Activated T-helper 1 cell treated with anti-CD3 and anti-CD28 coated beads, Interleukin-12 subunit alpha, Interleukin-12 subunit beta, Interleukin-2, Interleukin-4 antibody, amounts not matched to agents 30 ng/mL and 10 ng/mL and 1 ng/mL, durations not matched to agents 14 hours and 24 hours and 36 hours (primary cell): ENCODE data around the gene EOGT. TPM values are rescaled to one million over a fixed set of nuclear protein-coding genes. Genes with fewer than 3 reads are reported as not detected.

Experiments
- DNase-seq: peaks from one replicate; pipeline ENCODE4 v3.0.0; 2021; ENCODE audit warnings: low spot score
- H3K27ac Mint-ChIP-seq: one replicate; pipeline ENCODE4 v1.8.0; 2021; ENCODE audit warnings: mild to moderate bottlenecking, mixed read lengths
- H3K27me3 Mint-ChIP-seq: one replicate; pipeline ENCODE4 v1.8.0; 2022; ENCODE audit warnings: mild to moderate bottlenecking, moderate library complexity, mixed read lengths; ENCODE audit not compliant: insufficient read depth
- H3K36me3 Mint-ChIP-seq: one replicate; pipeline ENCODE4 v1.8.0; 2021; ENCODE audit warnings: low read depth, mixed read lengths
- H3K4me1 Mint-ChIP-seq: one replicate; pipeline ENCODE4 v1.8.0; 2021; ENCODE audit warnings: low read depth, mixed read lengths
- H3K4me3 Mint-ChIP-seq: one replicate; pipeline ENCODE4 v1.8.0; 2021; ENCODE audit warnings: mild to moderate bottlenecking, moderate library complexity, mixed read lengths
- H3K9me3 Mint-ChIP-seq: one replicate; pipeline ENCODE4 v1.8.0; 2021; ENCODE audit warnings: mixed read lengths
- intact Hi-C: fragments of 100-400 bp; cut with micrococcal nuclease; formaldehyde crosslinking; loops from one replicate; pipeline ENCODE4 v1.15.1; 2024
- total RNA-seq: library from RNA; stranded (reverse); gene quantifications from 2 replicates; pipeline ENCODE4 v1.2.3, GENCODE V29; 2022

The EOGT gene
- total RNA-seq, 1 donor from 2014 or later = 12.5 TPM

GRCh38 chr3:69005071-69005790, 8.3 kb downstream of the EOGT start:
- Mint-ChIP-seq H3K4me1 (no peaks in the 10 kb centered on the region), H3K36me3 (peaks cover 16% of the 10 kb centered on the region), H3K27me3 (no peaks in the 10 kb centered on the region), H3K4me3 (no peak overlapping the region), H3K9me3 (no peaks in the 10 kb centered on the region), H3K27ac (no peak overlapping the region)
- intact Hi-C loops = no loop called here
- no peak for DNase-seq

DNA sequence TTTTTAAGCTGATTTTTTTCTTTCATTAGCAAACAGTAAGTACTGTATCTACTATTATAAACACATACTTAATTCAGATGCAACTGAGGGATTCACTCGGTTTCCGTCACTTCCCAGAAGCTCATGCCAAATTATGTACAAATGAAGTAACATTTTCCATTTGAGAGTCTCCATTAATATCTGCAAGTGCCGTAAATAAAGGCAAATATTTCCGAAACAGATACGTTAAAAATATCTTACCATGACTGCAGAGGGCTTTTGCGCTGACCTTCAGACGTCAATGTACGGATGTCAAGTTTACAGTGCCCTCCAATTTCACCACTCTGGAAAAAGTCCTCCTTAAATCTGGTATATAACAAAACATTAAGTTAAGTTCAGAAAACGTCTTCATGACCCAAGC, 9.3 kb downstream of the EOGT start:
- Mint-ChIP-seq H3K4me1 (no peaks in the 10 kb centered on the region), H3K9me3 (no peaks in the 10 kb centered on the region), H3K4me3 (no peak overlapping the region), H3K27me3 (no peaks in the 10 kb centered on the region), H3K27ac (no peak overlapping the region), H3K36me3 (peaks cover 16% of the 10 kb centered on the region)
- intact Hi-C loops = no loop called here
- no peak for DNase-seq

DNA sequence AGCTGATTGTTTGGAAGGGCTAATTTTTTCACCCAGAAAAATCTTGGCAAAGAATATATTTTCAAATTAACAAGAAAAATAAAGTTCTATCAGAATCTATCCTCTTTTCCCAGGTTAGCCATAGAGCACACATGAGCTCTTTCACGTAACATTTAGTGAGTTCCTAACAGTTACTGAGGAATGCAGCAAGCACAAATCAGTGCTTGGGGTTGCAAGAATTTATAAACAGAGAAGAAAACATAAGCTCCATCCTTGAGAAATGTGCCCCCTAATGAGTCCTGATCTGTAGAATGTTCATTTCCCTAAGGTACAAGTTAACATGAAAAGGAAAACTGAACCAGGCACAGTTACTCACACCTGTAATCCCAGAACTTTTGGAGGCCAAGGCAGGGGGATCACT, 13.9 kb downstream of the EOGT start:
- no peaks in the 10 kb centered on the region for H3K27me3 Mint-ChIP-seq
- H3K4me3 Mint-ChIP-seq = no peak overlapping the region
- no peaks in the 10 kb centered on the region for H3K9me3 Mint-ChIP-seq
- intact Hi-C loops = no loop called here
- no peak for DNase-seq
- no peak overlapping the region for H3K27ac Mint-ChIP-seq
- peaks cover 22% of the 10 kb centered on the region for H3K36me3 Mint-ChIP-seq
- H3K4me1 Mint-ChIP-seq = peaks cover 3% of the 10 kb centered on the region

- H3K9me3 Mint-ChIP-seq = no peaks in the 10 kb centered on the region
- H3K27me3 Mint-ChIP-seq = no peaks in the 10 kb centered on the region
- no peak for DNase-seq
- H3K4me1 Mint-ChIP-seq = peaks cover 3% of the 10 kb centered on the region
- no peak overlapping the region for H3K4me3 Mint-ChIP-seq
- no peak overlapping the region for H3K27ac Mint-ChIP-seq
- peaks cover 22% of the 10 kb centered on the region for H3K36me3 Mint-ChIP-seq
- intact Hi-C loops = no loop called here
Measured at GRCh38 chr3:68999158-68999557, 14.3 kb downstream of the EOGT start.

DNA sequence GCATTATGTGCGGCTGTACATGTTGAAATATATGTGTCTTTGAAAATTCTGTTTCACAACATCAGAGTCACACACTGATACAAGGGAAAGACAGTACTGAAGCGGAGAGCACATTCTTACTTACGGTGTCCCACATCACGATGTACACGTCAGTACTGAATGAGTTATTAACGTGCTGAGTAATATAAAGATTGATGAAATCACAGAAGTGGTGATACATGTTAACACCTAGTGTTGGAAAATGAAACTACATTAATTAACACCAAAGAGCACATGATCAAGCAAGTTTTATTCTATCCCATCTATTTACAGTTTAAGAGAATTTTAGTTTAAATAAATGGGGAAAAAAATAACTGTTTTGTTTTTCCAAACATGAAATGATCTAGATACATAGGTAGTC, 15.6 kb downstream of the EOGT start:
- Mint-ChIP-seq H3K9me3 (peaks cover 5% of the 10 kb centered on the region), H3K4me1 (peaks cover 3% of the 10 kb centered on the region), H3K4me3 (no peak overlapping the region), H3K27me3 (no peaks in the 10 kb centered on the region), H3K36me3 (peaks cover 30% of the 10 kb centered on the region), H3K27ac (no peak overlapping the region)
- intact Hi-C loops = no loop called here
- no peak for DNase-seq

GRCh38 chr3:68996356-68996995, 17.0 kb downstream of the EOGT start:
- Mint-ChIP-seq H3K4me1 (peaks cover 3% of the 10 kb centered on the region), H3K27me3 (no peaks in the 10 kb centered on the region), H3K27ac (no peak overlapping the region), H3K4me3 (no peak overlapping the region), H3K36me3 (peaks cover 36% of the 10 kb centered on the region), H3K9me3 (peaks cover 5% of the 10 kb centered on the region)
- intact Hi-C loops = no loop called here
- no peak for DNase-seq

DNA sequence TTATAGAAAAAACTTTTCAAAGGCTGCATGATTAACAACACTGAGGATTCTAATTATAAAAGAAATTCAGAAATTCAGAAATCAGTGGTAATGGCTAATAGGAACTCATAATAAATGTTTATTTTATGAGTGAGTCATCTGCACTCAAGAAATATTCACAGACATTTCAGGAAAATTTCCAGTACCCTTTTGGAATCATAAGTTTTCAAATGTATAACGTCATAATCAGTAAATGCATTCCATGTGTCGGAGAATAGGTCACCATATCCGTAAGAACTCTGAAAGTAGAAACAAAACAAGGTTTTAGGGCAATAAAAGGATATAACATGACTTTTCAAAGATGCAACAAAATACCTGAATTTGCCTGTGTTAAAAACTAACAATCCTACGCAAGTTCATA, 24.7 kb downstream of the EOGT start:
- peaks cover 38% of the 10 kb centered on the region for H3K36me3 Mint-ChIP-seq
- intact Hi-C loops = no loop called here
- H3K27me3 Mint-ChIP-seq = no peaks in the 10 kb centered on the region
- no peak for DNase-seq
- H3K27ac Mint-ChIP-seq = no peak overlapping the region
- H3K4me3 Mint-ChIP-seq = no peak overlapping the region
- H3K4me1 Mint-ChIP-seq = no peaks in the 10 kb centered on the region
- H3K9me3 Mint-ChIP-seq = peaks cover 5% of the 10 kb centered on the region

- DNase-seq = no peak
- Mint-ChIP-seq H3K4me3 (no peak overlapping the region), H3K9me3 (no peaks in the 10 kb centered on the region), H3K36me3 (peaks cover 27% of the 10 kb centered on the region), H3K27ac (no peak overlapping the region), H3K4me1 (no peaks in the 10 kb centered on the region), H3K27me3 (no peaks in the 10 kb centered on the region)
- intact Hi-C loops = no loop called here
Measured at GRCh38 chr3:68987322-68987721, 26.2 kb downstream of the EOGT start.

DNA sequence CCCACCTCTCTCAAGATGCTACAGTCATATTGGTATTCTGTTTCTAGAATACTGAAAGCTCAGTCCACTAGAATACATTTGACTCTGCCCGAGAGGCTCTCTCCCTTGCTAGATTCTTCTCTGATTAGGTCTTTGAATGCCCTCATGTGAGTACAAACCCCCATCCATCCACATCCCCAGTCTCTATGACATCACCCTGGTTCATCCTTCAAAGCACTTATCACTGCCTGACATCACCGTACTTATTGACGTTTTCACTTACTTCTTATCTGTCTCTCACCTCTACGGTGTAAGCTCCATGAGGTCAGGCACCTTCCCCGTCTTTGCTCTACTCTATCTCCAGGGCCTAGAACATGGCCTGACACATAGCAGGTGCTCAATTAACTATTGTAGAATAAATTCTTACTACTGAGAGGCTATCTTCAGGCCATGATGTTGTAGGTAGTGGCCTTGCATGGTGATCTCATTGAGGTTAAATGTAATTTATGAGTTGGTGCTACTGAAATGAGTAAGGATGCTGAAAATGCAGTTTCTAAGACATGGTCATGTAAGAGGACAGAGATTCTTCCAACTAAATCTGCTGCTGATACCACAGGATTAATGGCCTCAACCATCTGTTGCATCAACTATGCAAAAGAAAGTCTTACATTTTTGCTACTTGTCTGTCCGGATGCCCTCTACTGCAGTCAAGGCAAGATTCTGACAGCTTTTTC, 26.8 kb downstream of the EOGT start:
- no peak for DNase-seq
- Mint-ChIP-seq H3K27me3 (no peaks in the 10 kb centered on the region), H3K4me3 (no peak overlapping the region), H3K9me3 (no peaks in the 10 kb centered on the region), H3K27ac (no peak overlapping the region), H3K36me3 (peaks cover 26% of the 10 kb centered on the region), H3K4me1 (no peaks in the 10 kb centered on the region)
- intact Hi-C loops = no loop called here

GRCh38 chr3:68985146-68985790, 28.2 kb downstream of the EOGT start:
- H3K27ac Mint-ChIP-seq = no peak overlapping the region
- intact Hi-C loops = no loop called here
- peaks cover 25% of the 10 kb centered on the region for H3K36me3 Mint-ChIP-seq
- H3K4me1 Mint-ChIP-seq = no peaks in the 10 kb centered on the region
- no peak for DNase-seq
- no peaks in the 10 kb centered on the region for H3K27me3 Mint-ChIP-seq
- H3K9me3 Mint-ChIP-seq = no peaks in the 10 kb centered on the region
- no peak overlapping the region for H3K4me3 Mint-ChIP-seq

GRCh38 chr3:68984011-68984530, 29.4 kb downstream of the EOGT start:
- H3K27ac Mint-ChIP-seq = no peak overlapping the region
- intact Hi-C loops = no loop called here
- peaks cover 28% of the 10 kb centered on the region for H3K36me3 Mint-ChIP-seq
- no peak overlapping the region for H3K4me3 Mint-ChIP-seq
- no peaks in the 10 kb centered on the region for H3K9me3 Mint-ChIP-seq
- H3K4me1 Mint-ChIP-seq = no peaks in the 10 kb centered on the region
- no peaks in the 10 kb centered on the region for H3K27me3 Mint-ChIP-seq
- DNase-seq = no peak

GRCh38 chr3:68977486-68978167, 35.9 kb downstream of the EOGT start:
- Mint-ChIP-seq H3K27ac (no peak overlapping the region), H3K4me3 (no peak overlapping the region), H3K9me3 (no peaks in the 10 kb centered on the region), H3K36me3 (peaks cover 7% of the 10 kb centered on the region), H3K27me3 (peaks cover 2% of the 10 kb centered on the region), H3K4me1 (no peaks in the 10 kb centered on the region)
- intact Hi-C loops = no loop called here
- DNase-seq = no peak
